Gastrocnemius medialis (tissue), 4 donors: Measurements from ENCODE around the gene ARHGAP26. TPM values are rescaled to one million over a fixed set of nuclear protein-coding genes. Genes with fewer than 3 reads are reported as not detected.

Source experiments
- ATAC-seq, 2 donors: fragments of 150-250 bp; one replicate each; pipeline ENCODE4 v1.9.1; 2016
- DNase-seq, 2 donors: peaks; one replicate each; pipeline ENCODE4 v3.0.0-alpha.2; 2019
- H3K27ac ChIP-seq, 4 donors: fragments of 200-600 bp; sonication (generic); 1 replicate in 1 of 4; 2 replicates in 3 of 4; pipeline ENCODE4 v1.5.1; 2016 to 2018; ENCODE audit warnings: mild to moderate bottlenecking in 2 of 4, moderate library complexity in 1 of 4
- H3K27me3 ChIP-seq, 3 donors: fragments of 200-600 bp; sonication (generic) in 2 of 3; 1 replicate in 1 of 3; 2 replicates in 2 of 3; pipeline versions ENCODE4 v1.5.1 to v1.6.0; 2016 to 2019; ENCODE audit warnings: mild to moderate bottlenecking in 1 of 3, moderate library complexity in 1 of 3
- H3K36me3 ChIP-seq, 2 donors: fragments of 200-600 bp; sonication (generic) in 1 of 2; one replicate each; pipeline ENCODE4 v1.5.1; 2017 to 2018
- H3K4me1 ChIP-seq, 2 donors: fragments of 200-600 bp; sonication (generic) in 1 of 2; one replicate each; pipeline ENCODE4 v1.5.1; 2016 to 2017; ENCODE audit warnings: mild to moderate bottlenecking in 2 of 2
- H3K4me3 ChIP-seq, 4 donors: fragments of 200-600 bp; sonication (generic) in 3 of 4; 1 replicate in 1 of 4; 2 replicates in 3 of 4; pipeline ENCODE4 v1.5.1; 2016 to 2019; ENCODE audit warnings: mild to moderate bottlenecking in 2 of 4
- H3K9me3 ChIP-seq, 3 donors: fragments of 200-600 bp; sonication (generic) in 2 of 3; 1 replicate in 1 of 3; 2 replicates in 2 of 3; pipeline ENCODE4 v1.5.1; 2016 to 2019
- POLR2A ChIP-seq, 2 donors: fragments of 450-650 bp; IDR thresholded peaks; one replicate each; pipeline ENCODE4 v1.6.1; 2017; ENCODE audit warnings: antibody characterized with exemption in 2 of 2, mild to moderate bottlenecking in 2 of 2, moderate library complexity in 2 of 2
- in situ Hi-C, 4 donors: fragments of 200-750 bp; cut with MboI; loops; one replicate each; pipeline versions ENCODE4 v1.15.0 to v1.8.0; 2017; ENCODE audit warnings: low sequenced_read_pairs in 4 of 4
- intact Hi-C: fragments of 100-400 bp; cut with DNase I; formaldehyde crosslinking; loops from one replicate; pipeline ENCODE4 v1.15.1; 2023; ENCODE audit warnings: low total_unique reads
- total RNA-seq, 4 donors: library from RNA; depleted of rRNA; stranded (reverse); fragments of >200 nt; gene quantifications; one replicate each; pipeline versions ENCODE4 v1.1.0 to v1.2.3, GENCODE V29; 2016
- TF ChIP-seq, protein P1 (sequence below), 5 experiments: fragments of 450-650 bp in 3 of 5; fragments of 200-600 bp in 2 of 5; sonication (generic) in 2 of 5; IDR thresholded peaks in 4 of 5; conservative IDR thresholded peaks in 1 of 5; 1 replicate in 4 of 5; 2 replicates in 1 of 5; pipeline ENCODE4 v1.5.1; 2016 to 2019; ENCODE audit warnings: antibody characterized with exemption in 5 of 5, mild to moderate bottlenecking in 3 of 5, moderate library complexity in 3 of 5

ARHGAP26 gene
- total RNA-seq, 4 donors from 2014 or later: 9.1 to 22.4 (median 13.4) TPM

- ATAC-seq: no peak
- intact Hi-C loops: no loop called here
Observed at GRCh38 chr5:142756576-142756975, 13.6 kb upstream of the ARHGAP26 start.

GRCh38 chr5:142757564-142757963 lies 12.6 kb upstream of the ARHGAP26 start:
- intact Hi-C loops (no loop called here), in situ Hi-C loops (loop anchor here in 2 of 4 donors (10.0 kb wide), 2 partner anchors 107 to 117 kb away; no protein-coding TSS in a partner anchor)
- DNase-seq: no peak
- TF ChIP-seq, protein P1, sequence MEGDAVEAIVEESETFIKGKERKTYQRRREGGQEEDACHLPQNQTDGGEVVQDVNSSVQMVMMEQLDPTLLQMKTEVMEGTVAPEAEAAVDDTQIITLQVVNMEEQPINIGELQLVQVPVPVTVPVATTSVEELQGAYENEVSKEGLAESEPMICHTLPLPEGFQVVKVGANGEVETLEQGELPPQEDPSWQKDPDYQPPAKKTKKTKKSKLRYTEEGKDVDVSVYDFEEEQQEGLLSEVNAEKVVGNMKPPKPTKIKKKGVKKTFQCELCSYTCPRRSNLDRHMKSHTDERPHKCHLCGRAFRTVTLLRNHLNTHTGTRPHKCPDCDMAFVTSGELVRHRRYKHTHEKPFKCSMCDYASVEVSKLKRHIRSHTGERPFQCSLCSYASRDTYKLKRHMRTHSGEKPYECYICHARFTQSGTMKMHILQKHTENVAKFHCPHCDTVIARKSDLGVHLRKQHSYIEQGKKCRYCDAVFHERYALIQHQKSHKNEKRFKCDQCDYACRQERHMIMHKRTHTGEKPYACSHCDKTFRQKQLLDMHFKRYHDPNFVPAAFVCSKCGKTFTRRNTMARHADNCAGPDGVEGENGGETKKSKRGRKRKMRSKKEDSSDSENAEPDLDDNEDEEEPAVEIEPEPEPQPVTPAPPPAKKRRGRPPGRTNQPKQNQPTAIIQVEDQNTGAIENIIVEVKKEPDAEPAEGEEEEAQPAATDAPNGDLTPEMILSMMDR (IDR thresholded peaks at IDR 0.05 in 4 of 5, conservative IDR thresholded peaks at IDR 0.05 in 1 of 5): no peak
- no peak for TF ChIP-seq POLR2A (IDR thresholded peaks at IDR 0.05)
- no peak overlapping the region for H3K4me3 ChIP-seq
- no peaks in the 10 kb centered on the region for H3K9me3 ChIP-seq
- H3K36me3 ChIP-seq: no peaks in the 10 kb centered on the region
- H3K27me3 ChIP-seq: no peaks in the 10 kb centered on the region
- H3K27ac ChIP-seq: no peak overlapping the region
- ATAC-seq: no peak
- H3K4me1 ChIP-seq: peaks cover 11 to 19% of the 10 kb centered on the region in 2 donors

More at GRCh38 chr5:142756576-142756975, 13.6 kb upstream of the ARHGAP26 start:
- TF ChIP-seq POLR2A (IDR thresholded peaks at IDR 0.05): no peak
- TF ChIP-seq, protein P1 (IDR thresholded peaks at IDR 0.05 in 4 of 5, conservative IDR thresholded peaks at IDR 0.05 in 1 of 5): no peak
- Histone ChIP-seq H3K4me1 (peaks cover 19 to 26% of the 10 kb centered on the region in 2 donors), H3K9me3 (no peaks in the 10 kb centered on the region), H3K27me3 (no peaks in the 10 kb centered on the region), H3K36me3 (no peaks in the 10 kb centered on the region), H3K4me3 (no peak overlapping the region), H3K27ac (no peak overlapping the region)
- in situ Hi-C loops: loop anchor here in 2 of 4 donors (10.0 kb wide), 2 partner anchors 108 to 118 kb away; no protein-coding TSS in a partner anchor
- DNase-seq: no peak

- intact Hi-C loops: no loop called here
Observed at GRCh38 chr5:142758062-142758795, 11.9 kb upstream of the ARHGAP26 start.

GRCh38 chr5:142758796-142759145 lies 11.4 kb upstream of the ARHGAP26 start:
- ATAC-seq: no peak
- no peak for DNase-seq
- Histone ChIP-seq H3K36me3 (no peaks in the 10 kb centered on the region), H3K9me3 (no peaks in the 10 kb centered on the region), H3K4me3 (no peak overlapping the region), H3K27ac (no peak overlapping the region), H3K27me3 (no peaks in the 10 kb centered on the region), H3K4me1 (peaks cover 0 to 7% of the 10 kb centered on the region in 2 donors)
- TF ChIP-seq, protein P1 (IDR thresholded peaks at IDR 0.05 in 4 of 5, conservative IDR thresholded peaks at IDR 0.05 in 1 of 5): no peak
- no peak for TF ChIP-seq POLR2A (IDR thresholded peaks at IDR 0.05)
- intact Hi-C loops: no loop called here
- in situ Hi-C loops: loop anchor here in 2 of 4 donors (10.0 kb wide), 2 partner anchors 106 to 116 kb away; no protein-coding TSS in a partner anchor

More at GRCh38 chr5:142758062-142758795, 11.9 kb upstream of the ARHGAP26 start:
- H3K9me3 ChIP-seq: no peaks in the 10 kb centered on the region
- no peak for TF ChIP-seq POLR2A (IDR thresholded peaks at IDR 0.05)
- TF ChIP-seq, protein P1 (IDR thresholded peaks at IDR 0.05 in 4 of 5, conservative IDR thresholded peaks at IDR 0.05 in 1 of 5): no peak
- H3K4me1 ChIP-seq: peaks cover 5 to 12% of the 10 kb centered on the region in 2 donors
- ATAC-seq (no peak), DNase-seq (no peak)
- H3K27me3 ChIP-seq: no peaks in the 10 kb centered on the region
- no peak overlapping the region for H3K4me3 ChIP-seq
- in situ Hi-C loops: loop anchor here in 2 of 4 donors (10.0 kb wide), 2 partner anchors 107 to 117 kb away; no protein-coding TSS in a partner anchor
- no peaks in the 10 kb centered on the region for H3K36me3 ChIP-seq
- H3K27ac ChIP-seq: no peak overlapping the region
